Hepatocyte (in vitro differentiated cells): Measurements from ENCODE around the gene USP37. TPM values are rescaled to one million over a fixed set of nuclear protein-coding genes. Genes with fewer than 3 reads are reported as not detected.
A peak's percentile ranks its signal among the peaks of the same experiment; 100 is the strongest.

ENCODE experiments used
- DNase-seq: peaks from one replicate; pipeline ENCODE4 v3.0.0-alpha.2; 2016; ENCODE audit warnings: low spot score
- H2AFZ ChIP-seq: fragments of 200-600 bp; sonication (generic); 2 replicates; pipeline ENCODE4 v1.6.0; 2016; ENCODE audit warnings: antibody characterized with exemption, mild to moderate bottlenecking
- H3K27ac ChIP-seq: fragments of 200-600 bp; sonication (generic); 2 replicates; pipeline ENCODE4 v1.5.1; 2016; ENCODE audit warnings: mild to moderate bottlenecking
- H3K27me3 ChIP-seq: fragments of 200-600 bp; sonication (generic); 2 replicates; pipeline ENCODE4 v1.6.1; 2016
- H3K36me3 ChIP-seq: fragments of 200-600 bp; sonication (generic); replicated peaks from 2 replicates; pipeline ENCODE4 v1.5.1; 2016; ENCODE audit warnings: low read depth; ENCODE audit not compliant: insufficient read depth
- H3K4me1 ChIP-seq: fragments of 200-600 bp; sonication (generic); 2 replicates; pipeline ENCODE4 v1.5.1; 2016; ENCODE audit warnings: mild to moderate bottlenecking, moderate library complexity; ENCODE audit not compliant: insufficient read depth
- H3K4me2 ChIP-seq: fragments of 200-600 bp; sonication (generic); 2 replicates; pipeline ENCODE4 v1.6.0; 2016
- H3K4me3 ChIP-seq: fragments of 200-600 bp; sonication (generic); 2 replicates; pipeline ENCODE4 v1.5.1; 2016; ENCODE audit warnings: mild to moderate bottlenecking
- H3K79me2 ChIP-seq: fragments of 200-600 bp; sonication (generic); 2 replicates; pipeline ENCODE4 v1.6.0; 2017; ENCODE audit warnings: mild to moderate bottlenecking
- H3K9me2 ChIP-seq: fragments of 200-600 bp; sonication (generic); replicated peaks from 2 replicates; pipeline ENCODE4 v1.6.0; 2017; ENCODE audit warnings: mild to moderate bottlenecking; ENCODE audit not compliant: insufficient read depth
- H3K9me3 ChIP-seq: fragments of 200-600 bp; sonication (generic); 2 replicates; pipeline ENCODE4 v1.5.1; 2016; ENCODE audit warnings: low read depth, mild to moderate bottlenecking
- H4K20me1 ChIP-seq: fragments of 200-600 bp; sonication (generic); 2 replicates; pipeline ENCODE4 v1.6.0; 2016; ENCODE audit warnings: mild to moderate bottlenecking; ENCODE audit not compliant: insufficient read depth, poor library complexity, severe bottlenecking
- CTCF ChIP-seq: fragments of 200-600 bp; sonication (generic); IDR thresholded peaks from 2 replicates; pipeline ENCODE4 v1.5.1; 2016; ENCODE audit warnings: antibody characterized with exemption, mild to moderate bottlenecking; ENCODE audit not compliant: poor library complexity
- EZH2 ChIP-seq: fragments of 200-600 bp; sonication (generic); IDR thresholded peaks from 2 replicates; pipeline ENCODE4 v1.6.1; 2016; ENCODE audit warnings: antibody characterized with exemption, mild to moderate bottlenecking, borderline replicate concordance
- EZH2phosphoT487 ChIP-seq: fragments of 200-600 bp; sonication (generic); IDR thresholded peaks from one replicate; pipeline ENCODE4 v1.6.1; 2018; ENCODE audit warnings: antibody characterized with exemption, mild to moderate bottlenecking, low read depth, moderate library complexity; ENCODE audit not compliant: unreplicated experiment, severe bottlenecking
- WGBS: methylation state at CpG from one replicate; pipeline ENCODE4 v1.1.6; 2016; ENCODE audit warnings: low lambda C conversion rate; ENCODE audit errors: missing lambda C conversion rate; 5-methylcytosine and 5-hydroxymethylcytosine counted together
- polyA plus RNA-seq: library from polyadenylated mRNA; unstranded; fragments of >200 nt; fragmentation: Nextera tagmentation; extraction: Ambion mirVana; gene quantifications from 2 replicates; pipeline ENCODE4 v1.2.1, GENCODE V29; 2016
- total RNA-seq: library from RNA; depleted of rRNA; stranded (reverse); fragments of >200 nt; gene quantifications from 2 replicates; pipeline ENCODE4 v1.2.3, GENCODE V29; 2014

USP37 gene
- total and polyA plus RNA-seq, 2 experiments from 2014 or later: 5.7 to 10.2 TPM

DNA sequence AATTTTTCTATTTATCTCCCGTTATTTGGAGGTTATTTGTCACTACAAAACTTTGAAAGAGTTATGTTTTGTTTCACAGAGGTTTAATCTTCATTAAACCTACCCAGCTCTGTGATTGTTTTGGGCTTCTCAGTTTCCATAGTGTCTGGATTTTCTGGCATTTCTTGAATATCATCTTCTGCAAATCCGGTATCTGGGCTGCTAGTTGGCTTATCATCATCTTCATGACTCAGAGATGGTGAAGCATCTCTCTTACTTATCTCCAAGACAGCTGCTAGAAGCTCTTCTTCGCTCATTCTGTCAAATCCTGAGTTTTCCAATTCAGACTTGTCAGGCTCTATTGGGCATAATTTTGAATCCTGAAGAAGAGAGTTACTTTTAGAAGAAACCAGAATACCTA, 93.6 kb downstream of the USP37 start:
- H3K9me2 ChIP-seq: no peaks in the 10 kb centered on the region
- H3K27ac ChIP-seq: peak overlapping the region; percentile 45
- no peak overlapping the region for H3K4me3 ChIP-seq
- DNase-seq: peak; percentile 18
- no peak overlapping the region for H3K4me2 ChIP-seq
- WGBS: 84% methylated on average over 3 of the region's 3 CpGs
- H2AFZ ChIP-seq: no peak overlapping the region
- no peak for TF ChIP-seq EZH2
- TF ChIP-seq CTCF: no peak
- no peak for TF ChIP-seq EZH2phosphoT487
- H3K27me3 ChIP-seq: no peaks in the 10 kb centered on the region
- H3K36me3 ChIP-seq: no peaks in the 10 kb centered on the region
- no peaks in the 10 kb centered on the region for H3K79me2 ChIP-seq
- H3K4me1 ChIP-seq: peaks cover 6% of the 10 kb centered on the region
- H4K20me1 ChIP-seq: no peaks in the 10 kb centered on the region
- no peaks in the 10 kb centered on the region for H3K9me3 ChIP-seq

DNA sequence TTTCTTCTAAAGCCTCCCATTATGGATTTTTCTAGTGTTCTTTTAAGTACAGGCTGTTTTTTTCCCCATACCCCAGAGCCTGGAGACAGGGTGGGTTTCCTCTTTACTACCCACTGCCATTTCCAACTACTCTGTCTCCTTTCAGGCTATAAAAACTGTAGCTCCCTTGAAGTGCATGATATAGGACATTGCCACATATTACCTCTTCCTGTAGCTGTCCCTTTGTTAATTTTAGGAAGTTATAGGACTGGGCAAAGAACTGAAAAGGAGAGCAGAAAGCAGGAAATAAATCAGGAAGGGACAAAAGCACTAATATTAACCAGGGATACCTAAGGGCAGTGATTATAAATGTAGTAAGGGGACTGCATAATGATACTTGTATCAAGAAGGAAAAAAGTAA, 95.2 kb downstream of the USP37 start:
- Histone ChIP-seq H3K9me3 (no peaks in the 10 kb centered on the region), H3K4me3 (no peak overlapping the region), H3K36me3 (no peaks in the 10 kb centered on the region), H3K27me3 (no peaks in the 10 kb centered on the region), H3K4me1 (peaks cover 6% of the 10 kb centered on the region), H2AFZ (no peak overlapping the region), H3K79me2 (no peaks in the 10 kb centered on the region), H3K4me2 (no peak overlapping the region), H3K9me2 (no peaks in the 10 kb centered on the region), H4K20me1 (no peaks in the 10 kb centered on the region), H3K27ac (no peak overlapping the region)
- DNase-seq: no peak
- no peak for TF ChIP-seq EZH2
- TF ChIP-seq CTCF: no peak
- no peak for TF ChIP-seq EZH2phosphoT487

- Histone ChIP-seq H3K27ac (no peak overlapping the region), H3K4me1 (peaks cover 6% of the 10 kb centered on the region), H3K27me3 (no peaks in the 10 kb centered on the region), H3K4me3 (no peak overlapping the region), H2AFZ (no peak overlapping the region), H3K9me2 (no peaks in the 10 kb centered on the region), H3K4me2 (no peak overlapping the region), H3K36me3 (no peaks in the 10 kb centered on the region), H4K20me1 (no peaks in the 10 kb centered on the region), H3K79me2 (no peaks in the 10 kb centered on the region), H3K9me3 (no peaks in the 10 kb centered on the region)
- WGBS: 96% methylated on average over 5 of the region's 5 CpGs
- TF ChIP-seq EZH2 (no peak), EZH2phosphoT487 (no peak), CTCF (no peak)
- DNase-seq: no peak
Measured at GRCh38 chr2:218471982-218472381, 96.2 kb downstream of the USP37 start.

- no peaks in the 10 kb centered on the region for H3K27me3 ChIP-seq
- H3K4me3 ChIP-seq: no peak overlapping the region
- no peaks in the 10 kb centered on the region for H3K36me3 ChIP-seq
- no peak for TF ChIP-seq EZH2phosphoT487
- no peak for TF ChIP-seq CTCF
- no peak for TF ChIP-seq EZH2
- H3K79me2 ChIP-seq: no peaks in the 10 kb centered on the region
- H3K9me3 ChIP-seq: no peaks in the 10 kb centered on the region
- H3K4me2 ChIP-seq: no peak overlapping the region
- DNase-seq: no peak
- 93% methylated on average over 2 of the region's 2 CpGs for WGBS
- peaks cover 3% of the 10 kb centered on the region for H3K4me1 ChIP-seq
- H3K27ac ChIP-seq: no peak overlapping the region
- no peaks in the 10 kb centered on the region for H4K20me1 ChIP-seq
- no peak overlapping the region for H2AFZ ChIP-seq
- H3K9me2 ChIP-seq: no peaks in the 10 kb centered on the region
Measured at GRCh38 chr2:218471036-218471435, 97.1 kb downstream of the USP37 start.
